ENCODE results near the gene TGFBR2.

DNA sequence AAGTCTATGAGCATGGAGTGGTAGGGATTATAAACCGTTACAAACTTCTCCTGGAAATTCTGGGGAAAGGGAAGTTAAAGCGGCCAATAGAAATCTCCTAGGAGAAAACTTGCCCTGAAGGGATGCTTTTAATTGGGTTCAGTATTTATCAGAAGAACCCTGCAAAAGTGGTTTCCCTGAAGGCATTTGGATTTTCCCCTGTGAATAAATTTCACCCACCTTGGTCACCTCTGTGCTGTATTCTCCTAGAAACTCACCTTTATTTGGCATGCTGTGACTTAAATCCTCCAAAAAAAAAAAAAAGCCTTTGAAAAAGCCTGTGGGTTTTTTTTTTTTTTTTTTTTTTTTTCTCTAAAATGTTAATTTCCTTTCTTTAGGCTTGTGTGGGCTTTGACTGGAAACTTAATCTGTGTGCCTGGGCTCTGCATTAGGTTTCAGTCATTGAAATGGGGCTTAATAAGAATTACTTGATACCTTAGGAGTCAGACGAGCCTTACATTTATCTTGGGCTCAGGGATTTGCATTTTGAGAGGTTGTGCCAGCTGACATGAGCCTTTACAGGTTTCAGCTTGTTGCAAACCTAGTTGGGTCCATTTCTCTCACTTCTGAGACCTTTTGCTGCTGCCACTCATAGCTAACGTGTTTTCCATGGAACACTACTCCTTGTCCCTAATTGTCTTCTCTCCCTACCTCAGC is 22.0 kb downstream of the TGFBR2 start:
- TF ChIP-seq, protein P1, sequence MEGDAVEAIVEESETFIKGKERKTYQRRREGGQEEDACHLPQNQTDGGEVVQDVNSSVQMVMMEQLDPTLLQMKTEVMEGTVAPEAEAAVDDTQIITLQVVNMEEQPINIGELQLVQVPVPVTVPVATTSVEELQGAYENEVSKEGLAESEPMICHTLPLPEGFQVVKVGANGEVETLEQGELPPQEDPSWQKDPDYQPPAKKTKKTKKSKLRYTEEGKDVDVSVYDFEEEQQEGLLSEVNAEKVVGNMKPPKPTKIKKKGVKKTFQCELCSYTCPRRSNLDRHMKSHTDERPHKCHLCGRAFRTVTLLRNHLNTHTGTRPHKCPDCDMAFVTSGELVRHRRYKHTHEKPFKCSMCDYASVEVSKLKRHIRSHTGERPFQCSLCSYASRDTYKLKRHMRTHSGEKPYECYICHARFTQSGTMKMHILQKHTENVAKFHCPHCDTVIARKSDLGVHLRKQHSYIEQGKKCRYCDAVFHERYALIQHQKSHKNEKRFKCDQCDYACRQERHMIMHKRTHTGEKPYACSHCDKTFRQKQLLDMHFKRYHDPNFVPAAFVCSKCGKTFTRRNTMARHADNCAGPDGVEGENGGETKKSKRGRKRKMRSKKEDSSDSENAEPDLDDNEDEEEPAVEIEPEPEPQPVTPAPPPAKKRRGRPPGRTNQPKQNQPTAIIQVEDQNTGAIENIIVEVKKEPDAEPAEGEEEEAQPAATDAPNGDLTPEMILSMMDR (IDR thresholded peaks at IDR 0.05): no peak
- TF ChIP-seq POLR2A (IDR thresholded peaks at IDR 0.05) (no peak), EP300 (IDR thresholded peaks at IDR 0.05) (no peak)
